GM12864 (cell line): ENCODE measurements around the gene ASCL2.

Source experiments
- DNase-seq: peaks from one replicate; pipeline ENCODE4 v3.0.0-alpha.2; 2011; ENCODE audit warnings: low read depth
- H3K4me3 ChIP-seq: 2 replicates; pipeline ENCODE4 v1.5.1; 2011; ENCODE audit warnings: mild to moderate bottlenecking, low read depth, low read length, control low read depth
- CTCF ChIP-seq: IDR thresholded peaks from 2 replicates; pipeline ENCODE4 v1.5.1; 2011; ENCODE audit warnings: low read depth, mild to moderate bottlenecking, moderate library complexity, low read length, control low read depth, inconsistent platforms; ENCODE audit errors: missing control alignments

ASCL2 gene

GRCh38 chr11:2300290-2300935 is 30.0 kb upstream of the ASCL2 start:
- DNase-seq, result no peak
- no peak for TF ChIP-seq CTCF
- H3K4me3 ChIP-seq, result no peak overlapping the region

DNA sequence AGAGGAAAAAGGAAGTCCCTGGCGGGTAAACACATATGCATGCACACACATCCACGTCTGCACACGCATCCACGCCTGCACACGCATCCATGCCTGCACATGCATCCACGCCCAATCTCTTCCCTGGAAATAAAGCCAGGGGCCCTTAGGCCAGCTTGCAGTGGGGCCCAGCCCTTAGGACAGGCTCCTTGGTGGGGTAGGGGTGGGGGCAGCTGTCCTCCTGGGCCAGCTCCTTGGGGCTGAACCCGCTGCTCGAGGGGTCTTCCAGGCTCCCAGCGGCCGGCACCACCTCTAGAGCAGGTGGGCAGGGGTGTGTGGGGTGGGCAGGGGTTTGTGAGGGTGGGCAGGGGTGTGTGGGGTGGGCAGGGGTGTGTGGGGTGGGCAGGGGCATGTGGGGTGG is 29.4 kb upstream of the ASCL2 start:
- DNase-seq, result no peak
- H3K4me3 ChIP-seq, result no peak overlapping the region
- TF ChIP-seq CTCF, result no peak

- DNase-seq, result no peak
- TF ChIP-seq CTCF, result peak; percentile 23
- H3K4me3 ChIP-seq, result no peak overlapping the region
Observed at GRCh38 chr11:2298795-2299761, 28.7 kb upstream of the ASCL2 start.

GRCh38 chr11:2298131-2298794 is 27.9 kb upstream of the ASCL2 start:
- TF ChIP-seq CTCF, result no peak
- no peak overlapping the region for H3K4me3 ChIP-seq
- DNase-seq, result no peak

DNA sequence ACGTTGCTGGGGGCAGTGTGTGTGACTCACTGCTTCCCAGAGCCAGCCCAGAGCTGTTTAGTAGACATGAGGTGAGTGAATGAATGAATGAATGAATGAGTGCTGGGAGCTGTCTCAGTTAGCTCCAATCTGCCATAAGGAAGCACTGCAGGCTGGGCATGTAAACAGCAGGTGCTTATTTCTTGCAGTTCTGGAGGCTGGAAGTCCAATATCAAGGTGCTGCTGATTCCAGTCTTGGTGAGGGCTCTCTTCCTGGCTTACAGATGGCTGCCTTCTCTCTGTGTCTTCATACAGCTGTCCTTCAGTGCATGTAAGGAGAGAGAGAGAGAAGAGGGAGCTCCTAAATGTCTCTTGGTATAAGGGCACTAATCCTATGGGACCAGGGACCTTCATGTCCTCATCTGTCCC is 27.2 kb upstream of the ASCL2 start:
- no peak for DNase-seq
- no peak for TF ChIP-seq CTCF
- H3K4me3 ChIP-seq, result no peak overlapping the region

- TF ChIP-seq CTCF, result no peak
- no peak overlapping the region for H3K4me3 ChIP-seq
- no peak for DNase-seq
Observed at GRCh38 chr11:2296913-2297622, 26.7 kb upstream of the ASCL2 start.
